Neural progenitor cell (in vitro differentiated cells): ENCODE data around the gene DDC.

Experiments used
- CTCF ChIP-seq: fragments of 200-600 bp; sonication (generic); IDR thresholded peaks from 2 replicates; pipeline ENCODE4 v1.5.1; 2017; ENCODE audit warnings: antibody characterized with exemption, mild to moderate bottlenecking
- EZH2phosphoT487 ChIP-seq: fragments of 200-600 bp; sonication (generic); IDR thresholded peaks from 2 replicates; pipeline ENCODE4 v1.6.1; 2017; ENCODE audit warnings: antibody characterized with exemption

GRCh38 chr7:50556247-50556991 is 8.8 kb downstream of the DDC start:
- TF ChIP-seq CTCF (no peak), EZH2phosphoT487 (no peak)
